Stomach (tissue), 4 donors: Measurements from ENCODE around the gene CNTNAP5.

ENCODE experiments used
- CTCF ChIP-seq, 7 experiments: fragments of 450-650 bp in 4 of 7; fragments of 200-600 bp in 3 of 7; sonication (generic) in 3 of 7; IDR thresholded peaks; one replicate each; pipeline ENCODE4 v1.5.1; 2016 to 2019; ENCODE audit warnings: antibody characterized with exemption in 7 of 7, control low read depth in 2 of 7, mild to moderate bottlenecking in 1 of 7
- EP300 ChIP-seq: sonication (generic); formaldehyde crosslinking; IDR thresholded peaks from one replicate; pipeline ENCODE4 v1.6.1; 2017; ENCODE audit warnings: antibody characterized with exemption
- POLR2A ChIP-seq, 4 donors: fragments of 450-650 bp; IDR thresholded peaks; one replicate each; pipeline ENCODE4 v1.6.1; 2016; ENCODE audit warnings: antibody characterized with exemption in 4 of 4, control low read depth in 2 of 4, mild to moderate bottlenecking in 1 of 4, moderate library complexity in 1 of 4
- POLR2AphosphoS5 ChIP-seq, 3 donors: sonication (generic); formaldehyde crosslinking; IDR thresholded peaks; one replicate each; pipeline ENCODE4 v1.6.1; 2016; ENCODE audit warnings: antibody characterized with exemption in 3 of 3

GRCh38 chr2:124301915-124302314 lies 276.8 kb downstream of the CNTNAP5 start:
- no peak for TF ChIP-seq CTCF (IDR thresholded peaks at IDR 0.05)
- TF ChIP-seq POLR2AphosphoS5 (IDR thresholded peaks at IDR 0.05), result no peak
- TF ChIP-seq POLR2A (IDR thresholded peaks at IDR 0.05), result no peak
- no peak for TF ChIP-seq EP300
